ENCODE measurements around the gene NBR1. TPM values are rescaled to one million over a fixed set of nuclear protein-coding genes. Genes with fewer than 3 reads are reported as not detected.
"Not testable (repeated sequence)": the region's sequence is repeated elsewhere in the genome, so short reads cannot be mapped to it uniquely, and the experiment has no call there.

Gene NBR1
- total RNA-seq, 2 experiments from 2014 or later, result 45.6 to 46.5 TPM

DNA sequence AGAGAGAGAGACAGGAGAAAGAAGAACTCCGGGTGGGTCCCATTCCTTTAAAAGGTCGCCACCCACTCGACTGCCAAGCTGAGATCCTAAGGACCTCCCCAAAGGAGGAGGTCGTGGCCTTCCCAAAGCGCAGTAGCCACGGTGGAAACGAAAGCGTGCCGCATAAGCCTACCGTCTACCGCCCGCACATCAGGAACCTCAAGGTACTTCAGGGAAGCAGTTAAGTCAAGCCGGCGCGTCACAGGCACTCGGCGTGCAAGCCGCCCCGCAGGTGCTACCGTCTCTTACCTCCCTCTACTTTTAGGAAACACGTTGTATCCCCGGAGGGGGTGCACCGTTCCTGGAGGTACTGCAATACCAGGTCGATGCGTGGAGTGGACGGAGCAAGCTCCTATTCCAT, 68.6 kb downstream of the NBR1 start:
- H3K9me3 Mint-ChIP-seq; CTCF ChIA-PET; H3K4me3 Mint-ChIP-seq; H3K27me3 Mint-ChIP-seq; H3K36me3 Mint-ChIP-seq (ENCODE audit: low read depth); H3K4me1 Mint-ChIP-seq (ENCODE audit: low read depth); H3K27ac Mint-ChIP-seq; DNase-seq; intact Hi-C loops (cut with micrococcal nuclease); POLR2A ChIA-PET: not testable (repeated sequence)
- ATAC-seq, result peak; percentile 49

DNA sequence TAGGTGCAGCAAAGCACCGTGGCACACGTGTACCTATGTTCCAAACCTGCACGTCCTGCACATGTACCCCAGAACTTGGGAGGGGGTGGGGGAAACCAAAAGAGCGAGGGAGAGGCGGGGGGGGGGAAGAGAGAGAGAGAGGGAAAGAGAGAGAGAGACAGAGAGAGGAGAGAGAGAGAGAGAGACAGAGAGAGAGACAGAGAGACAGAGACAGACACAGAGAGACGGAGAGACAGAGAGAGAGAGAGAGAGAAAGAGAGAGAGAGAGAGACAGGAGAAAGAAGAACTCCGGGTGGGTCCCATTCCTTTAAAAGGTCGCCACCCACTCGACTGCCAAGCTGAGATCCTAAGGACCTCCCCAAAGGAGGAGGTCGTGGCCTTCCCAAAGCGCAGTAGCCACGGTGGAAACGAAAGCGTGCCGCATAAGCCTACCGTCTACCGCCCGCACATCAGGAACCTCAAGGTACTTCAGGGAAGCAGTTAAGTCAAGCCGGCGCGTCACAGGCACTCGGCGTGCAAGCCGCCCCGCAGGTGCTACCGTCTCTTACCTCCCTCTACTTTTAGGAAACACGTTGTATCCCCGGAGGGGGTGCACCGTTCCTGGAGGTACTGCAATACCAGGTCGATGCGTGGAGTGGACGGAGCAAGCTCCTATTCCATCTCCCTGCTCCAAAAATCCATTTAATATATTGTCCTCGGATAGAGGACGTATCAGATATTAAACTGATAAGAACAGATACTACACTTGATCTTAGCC, 69.8 kb downstream of the NBR1 start:
- H3K4me3 Mint-ChIP-seq, result not testable (repeated sequence)

DNA sequence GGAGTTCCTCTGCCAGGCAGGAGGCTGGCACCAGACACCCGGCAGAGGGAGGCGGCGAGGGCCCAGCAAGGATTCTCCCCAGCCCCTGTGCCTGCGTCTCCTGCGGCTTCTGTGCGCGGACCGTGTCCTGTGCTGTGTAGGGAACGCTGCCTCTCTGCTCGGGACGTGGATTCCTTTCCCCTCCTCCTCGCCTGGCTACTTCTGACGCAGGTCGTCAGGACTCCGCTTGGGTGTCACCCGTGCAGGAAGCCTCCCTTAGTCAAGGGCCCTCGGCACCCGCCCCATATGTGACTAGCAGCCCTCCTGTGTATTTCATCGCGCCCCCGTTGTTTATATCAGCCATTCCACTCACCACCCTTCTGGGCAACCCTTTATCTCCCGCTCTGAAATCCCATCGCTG, 75.4 kb downstream of the NBR1 start:
- intact Hi-C loops (cut with micrococcal nuclease); H3K4me1 Mint-ChIP-seq (ENCODE audit: low read depth); H3K27me3 Mint-ChIP-seq; H3K36me3 Mint-ChIP-seq (ENCODE audit: low read depth); H3K4me3 Mint-ChIP-seq; H3K27ac Mint-ChIP-seq; H3K9me3 Mint-ChIP-seq; POLR2A ChIA-PET; DNase-seq; CTCF ChIA-PET; ATAC-seq: not testable (repeated sequence)

More for the DNA sequence above, 69.8 kb downstream of the NBR1 start:
- H3K27ac Mint-ChIP-seq; H3K4me1 Mint-ChIP-seq (ENCODE audit: low read depth); CTCF ChIA-PET; DNase-seq; H3K27me3 Mint-ChIP-seq; intact Hi-C loops (cut with micrococcal nuclease); H3K36me3 Mint-ChIP-seq (ENCODE audit: low read depth); H3K9me3 Mint-ChIP-seq; POLR2A ChIA-PET: not testable (repeated sequence)
- peak; percentile 51 for ATAC-seq

Other genes with a start within 250 kb of the NBR1 start
- gene AARSD1, start 206.8 kb upstream of the NBR1 start, total RNA-seq, result 10 to 100 TPM; 54.3 to 57.5 TPM
- gene PTGES3L, start 191.1 kb upstream of the NBR1 start, total RNA-seq, result 1 to 10 TPM; 2.2 to 2.8 TPM
- 10 to 100 TPM; 16.1 to 17.0 TPM for gene RUNDC1, start 190.6 kb upstream of the NBR1 start, total RNA-seq
- gene RPL27, start 172.8 kb upstream of the NBR1 start, total RNA-seq, result 1,000 to 10,000 TPM; 1,640 to 1,647 TPM
- 10 to 100 TPM; 33.4 to 35.8 TPM for gene IFI35, start 164.4 kb upstream of the NBR1 start, total RNA-seq
- 10 to 100 TPM; 35.9 to 39.4 TPM for gene VAT1, start 148.8 kb upstream of the NBR1 start, total RNA-seq
- gene RND2, start 146.0 kb upstream of the NBR1 start, total RNA-seq, result not detected
- 10 to 100 TPM; 84.5 to 92.9 TPM for gene BRCA1, start 45.9 kb upstream of the NBR1 start, total RNA-seq
- 1 to 10 TPM; 9.2 to 9.8 TPM for gene TMEM106A, start 40.7 kb downstream of the NBR1 start, total RNA-seq
- not detected for gene CCDC200, start 57.4 kb downstream of the NBR1 start, total RNA-seq
- gene RNU2-1, start 62.8 kb downstream of the NBR1 start, total RNA-seq, result 1,000 to 10,000 TPM; 3,772 to 4,070 TPM
- gene ARL4D, start 227.8 kb downstream of the NBR1 start, total RNA-seq, result 1 to 10 TPM; 2.2 to 3.4 TPM